HG03066 (cell line): ENCODE measurements around the gene A2M.
"Not testable (repeated sequence)": the region's sequence is repeated elsewhere in the genome, so short reads cannot be mapped to it uniquely, and the experiment has no call there.

Experiments used
- ATAC-seq: cut with Tn5 transposase; IDR thresholded peaks from one replicate; pipeline ENCODE4 v1.9.1; 2021; ENCODE audit warnings: low read depth; ENCODE audit not compliant: unreplicated experiment

The A2M gene

DNA sequence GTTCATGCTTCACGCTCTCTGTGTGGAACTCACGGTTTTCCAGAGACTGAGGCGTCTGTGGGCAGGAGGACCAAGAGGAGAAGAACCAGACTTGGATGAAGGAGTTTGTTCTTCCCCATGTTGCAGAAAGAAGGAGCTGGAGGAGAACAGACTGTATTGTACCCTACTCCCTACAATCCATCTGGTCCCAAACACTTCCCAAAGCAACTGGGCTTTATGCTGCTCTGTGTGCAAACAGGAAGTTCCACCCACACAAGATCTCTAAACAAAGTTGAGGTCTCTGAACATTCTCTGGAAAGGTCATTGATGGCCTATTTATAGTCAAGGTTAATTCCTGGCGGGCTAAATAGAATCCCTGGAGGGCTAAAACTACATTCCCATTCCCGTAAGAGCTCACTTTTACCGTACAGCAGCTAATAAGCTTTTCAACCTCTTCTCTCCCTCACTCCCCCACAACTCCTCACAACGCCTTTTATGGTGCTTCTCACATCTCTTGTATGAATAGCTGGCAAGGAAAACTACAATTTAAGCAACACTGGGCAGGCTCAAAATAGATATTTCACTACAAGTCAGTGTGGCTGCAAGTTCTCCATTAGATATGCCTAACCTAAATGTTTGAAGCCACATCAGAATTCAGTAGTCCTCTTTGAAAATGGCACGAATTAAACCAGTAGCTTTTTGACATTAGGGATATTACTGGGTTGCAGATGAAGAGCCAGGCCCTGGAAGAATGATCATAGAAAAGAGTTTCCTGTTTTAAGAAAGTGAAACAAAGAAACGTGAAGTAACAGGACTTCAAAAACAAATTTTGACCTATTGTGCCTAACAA lies at the start of gene A2M:
Gene A2M, minus strand, starts transcription at position 189 of the 829 bp plus-strand sequence. Its CDS starts 70 bp downstream, at position 119.
- no peak for ATAC-seq

DNA sequence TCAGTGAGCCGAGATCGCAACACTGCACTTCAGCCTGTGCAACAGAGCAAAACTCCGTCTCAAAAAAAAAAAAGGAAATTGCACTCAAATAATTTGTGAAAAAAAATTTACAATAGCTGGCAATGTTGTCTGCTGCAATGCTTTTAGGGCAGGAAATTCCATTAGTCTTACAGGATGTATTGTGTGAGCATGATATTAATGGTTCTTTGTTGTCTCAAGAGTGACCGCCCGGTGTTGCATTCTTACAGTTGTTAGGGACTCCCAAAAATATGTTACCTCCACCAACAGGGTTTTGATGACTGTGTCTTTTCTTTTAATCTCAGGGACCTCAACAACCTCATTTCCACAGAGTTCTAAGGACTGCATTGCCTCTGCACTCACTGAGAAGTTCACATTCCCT lies 47.7 kb upstream of the A2M start:
- no peak for ATAC-seq

DNA sequence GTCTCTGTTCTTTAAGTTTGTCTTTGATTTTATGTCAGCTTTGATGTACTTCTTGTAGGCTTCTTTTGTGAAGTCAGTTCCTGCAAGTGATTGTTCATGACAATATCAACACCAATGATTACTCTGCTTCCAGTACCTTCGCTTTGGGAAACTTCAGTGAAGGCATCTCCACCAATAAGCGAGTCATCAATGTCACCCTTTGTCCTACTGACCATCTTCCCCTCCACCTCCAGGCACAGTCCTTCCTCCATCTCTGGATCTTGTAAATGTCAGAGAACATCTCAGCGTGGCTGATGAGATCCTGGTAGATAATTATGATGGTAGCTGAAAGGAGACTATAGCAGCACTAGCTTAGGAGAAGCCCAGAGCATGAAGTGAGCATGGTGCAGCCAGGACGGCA lies 40.4 kb upstream of the A2M start:
- no peak for ATAC-seq

DNA sequence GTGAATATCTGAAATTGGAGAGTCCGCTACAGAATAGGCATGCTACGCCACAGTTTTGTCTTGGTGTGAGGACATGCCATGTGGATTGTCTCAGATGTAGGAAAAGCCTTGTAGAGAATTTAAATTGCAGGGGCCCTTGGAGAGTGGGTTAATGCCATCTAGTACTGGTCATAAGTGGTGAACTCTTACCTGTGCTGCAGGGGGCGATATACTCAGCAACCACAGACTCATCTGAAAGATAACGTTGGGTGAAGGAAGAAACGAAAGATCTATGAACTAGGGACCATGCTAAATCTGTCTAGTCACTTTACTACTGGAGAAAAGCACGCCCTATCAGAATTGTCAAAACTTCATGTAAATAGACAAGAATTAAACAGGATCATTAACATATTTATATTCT lies 33.7 kb upstream of the A2M start:
- no peak for ATAC-seq

DNA sequence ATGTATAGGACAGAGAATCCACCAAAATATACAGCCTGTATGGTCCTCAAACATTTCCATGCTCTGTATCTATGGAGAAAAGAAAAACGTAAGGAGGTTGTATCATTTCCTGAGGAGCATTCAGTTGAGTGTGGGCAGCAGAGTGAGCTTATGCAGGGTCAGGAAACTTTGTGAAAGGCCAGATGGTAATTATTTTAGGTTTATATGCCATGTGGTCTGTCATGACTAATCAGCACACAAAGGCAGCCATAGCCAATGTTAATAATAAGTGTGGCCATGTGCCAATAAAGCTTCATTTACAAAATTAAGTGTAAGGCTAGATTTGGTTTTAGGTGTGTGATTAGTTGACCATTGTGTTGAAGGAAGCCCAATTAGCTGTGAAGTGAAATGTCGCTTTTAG lies 33.2 kb upstream of the A2M start:
- ATAC-seq: no peak

DNA sequence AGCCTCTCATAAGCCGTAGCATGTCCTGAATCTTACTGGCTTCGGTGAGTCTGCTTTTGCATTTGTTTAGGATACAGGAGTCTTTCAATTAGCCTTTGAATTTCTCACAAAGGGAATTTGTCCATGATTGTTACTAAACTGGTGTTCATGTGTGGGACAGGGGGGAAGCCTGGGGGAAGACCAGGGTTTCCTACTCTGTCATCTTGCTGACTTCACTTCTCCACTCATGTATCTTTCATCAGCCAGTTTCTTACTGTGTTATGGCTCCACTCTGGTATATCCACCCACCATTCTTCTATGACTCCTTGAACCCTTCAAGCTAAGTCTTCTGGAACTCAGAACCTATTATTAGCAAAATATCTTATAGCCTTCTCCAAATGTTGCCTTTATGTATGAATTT lies 31.7 kb upstream of the A2M start:
- no peak for ATAC-seq

DNA sequence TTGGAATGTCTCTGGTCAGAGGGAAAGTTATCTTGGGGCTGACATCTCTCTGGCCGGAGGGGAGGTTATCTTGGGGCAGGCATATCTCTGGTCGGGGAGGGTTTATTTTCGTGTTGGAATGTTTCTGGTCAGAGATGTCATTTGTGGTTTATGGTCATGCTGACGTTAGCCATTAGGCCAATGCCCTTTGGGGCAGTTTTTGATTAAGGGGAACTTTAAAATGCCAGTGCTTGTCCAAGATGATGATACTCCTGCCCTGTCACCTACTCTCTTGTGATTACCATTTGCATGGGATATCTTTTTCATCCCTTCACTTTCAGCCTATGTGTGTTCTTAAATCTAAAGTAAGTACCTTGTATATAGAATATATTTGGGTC lies 29.0 kb upstream of the A2M start:
- ATAC-seq: no peak

DNA sequence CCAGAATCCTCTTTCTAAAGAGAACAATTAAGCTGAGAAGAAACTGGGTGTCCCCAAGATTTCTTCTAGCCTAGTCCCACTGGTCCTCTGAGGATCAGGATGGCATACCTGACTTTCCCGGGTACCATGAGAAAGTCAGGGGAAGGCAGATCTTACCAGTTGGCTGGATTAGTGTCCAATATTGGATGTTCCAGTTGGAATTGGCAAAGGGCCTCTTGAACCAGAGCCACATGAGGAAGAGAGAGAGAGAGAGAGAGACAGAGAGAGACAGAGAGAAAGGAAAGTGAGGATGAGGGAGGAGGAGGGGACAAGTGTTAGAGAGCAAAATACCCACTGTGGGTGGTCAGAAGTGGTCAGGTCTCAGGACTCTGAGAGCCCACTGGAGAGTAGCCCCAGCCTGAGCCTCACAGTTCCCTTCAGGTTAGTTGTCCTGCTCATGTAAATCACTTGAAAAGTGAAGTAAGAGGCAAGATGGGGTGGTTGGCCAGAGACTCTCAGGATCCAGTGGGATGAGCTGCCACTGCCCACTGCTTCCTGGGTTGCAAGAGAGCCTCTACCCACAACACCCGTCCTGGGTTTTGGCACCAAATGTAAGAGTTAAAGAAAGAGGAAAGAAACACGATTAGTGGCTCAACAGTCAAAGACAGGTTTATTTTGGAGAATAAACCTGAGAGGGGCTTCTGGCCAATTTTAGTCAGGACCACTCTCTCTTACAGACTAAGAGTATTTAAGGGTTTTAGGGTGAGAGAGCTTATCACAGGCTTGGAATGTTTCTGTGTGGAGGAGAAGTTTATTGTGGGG lies 28.4 kb upstream of the A2M start:
- ATAC-seq: no peak

GRCh38 chr12:9143137-9143536 lies 27.4 kb upstream of the A2M start:
- ATAC-seq: no peak

DNA sequence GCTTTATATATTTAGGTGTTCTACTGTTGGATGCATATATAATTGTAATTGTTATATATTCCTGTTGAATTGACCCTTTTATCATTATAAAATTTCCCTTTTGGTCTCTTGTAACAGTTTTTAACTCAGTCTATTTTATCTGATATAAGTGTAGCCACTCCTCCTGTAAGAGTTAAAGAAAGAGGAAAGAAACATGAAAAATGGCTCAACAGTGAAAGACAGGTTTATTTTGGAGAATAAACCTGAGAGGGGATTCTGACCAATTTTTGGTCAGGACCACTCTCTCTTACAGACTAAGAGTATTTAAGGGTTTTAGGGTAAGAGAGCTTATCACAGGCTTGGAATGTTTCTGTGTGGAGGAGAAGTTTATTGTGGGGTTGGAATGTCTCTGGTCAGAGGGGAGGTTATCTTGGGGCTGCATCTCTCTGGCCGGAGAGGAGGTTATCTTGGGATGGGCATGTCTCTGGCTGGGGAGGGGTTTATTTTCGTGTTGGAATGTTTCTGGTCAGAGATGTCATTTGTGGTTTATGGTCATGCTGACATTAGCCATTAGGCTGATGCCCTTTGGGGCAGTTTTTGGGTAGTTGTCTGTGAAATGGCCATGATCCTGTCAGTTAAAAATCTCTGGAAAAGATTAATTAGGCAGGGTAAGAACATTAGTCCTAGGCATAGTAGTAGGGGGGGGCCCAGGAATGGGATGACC lies 24.0 kb upstream of the A2M start:
- not testable (repeated sequence) for ATAC-seq

GRCh38 chr12:9135903-9136310 lies 20.2 kb upstream of the A2M start:
- no peak for ATAC-seq

DNA sequence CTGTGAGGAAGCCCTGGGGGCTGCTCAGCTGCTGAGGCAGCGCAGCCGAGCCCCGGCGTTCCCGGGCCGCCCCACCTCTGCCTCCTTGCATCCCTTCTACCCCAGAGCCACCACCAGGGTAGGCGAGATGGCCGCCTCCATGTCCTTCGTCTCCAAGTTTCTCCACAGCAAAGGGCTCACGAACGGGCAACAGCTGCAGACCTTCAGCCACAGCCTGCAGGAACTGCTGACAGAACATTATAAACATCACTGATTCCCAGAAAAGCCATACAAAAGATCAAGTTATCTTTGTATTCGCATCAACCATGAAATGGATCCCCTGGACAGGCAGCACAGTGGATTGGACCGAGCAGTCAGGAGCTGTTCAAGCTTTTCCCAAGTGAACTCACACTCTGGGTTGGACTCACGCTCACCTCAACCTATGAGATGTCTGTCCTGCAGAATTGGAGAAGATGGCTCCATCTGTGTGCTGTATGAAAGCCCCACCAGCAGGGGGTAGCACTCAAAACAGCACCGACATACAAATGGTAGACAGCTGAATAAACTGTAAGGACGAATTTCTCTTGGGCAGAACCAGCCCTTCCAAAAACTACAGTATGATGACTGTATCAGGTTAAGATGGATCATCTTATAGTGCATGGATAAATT lies 19.4 kb upstream of the A2M start:
- ATAC-seq: no peak

- ATAC-seq: no peak
These were observed 17.6 kb upstream of the A2M start for GRCh38 chr12:9133216-9133916.

- ATAC-seq: no peak
These were observed 16.4 kb upstream of the A2M start for GRCh38 chr12:9132008-9132535.

DNA sequence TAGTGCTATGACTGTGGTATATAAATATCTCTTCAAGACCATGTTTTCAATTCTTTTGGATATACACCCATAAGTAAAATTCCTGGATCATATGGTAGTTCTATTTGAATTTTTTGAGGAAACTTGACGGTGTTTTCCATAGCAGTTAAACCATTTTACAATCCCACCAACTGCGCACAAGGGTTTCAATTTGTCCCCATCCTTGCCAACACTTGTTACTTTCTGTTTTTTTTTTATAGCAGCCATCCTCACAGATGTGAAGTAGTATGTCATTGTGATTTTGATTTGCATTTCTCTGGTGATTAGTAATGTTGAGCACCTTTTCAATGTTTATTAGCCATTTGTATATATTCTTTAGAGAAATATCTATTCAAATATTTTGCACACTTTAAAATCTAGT lies 14.5 kb upstream of the A2M start:
- ATAC-seq: no peak

GRCh38 chr12:9127936-9128663 lies 12.4 kb upstream of the A2M start:
- no peak for ATAC-seq

DNA sequence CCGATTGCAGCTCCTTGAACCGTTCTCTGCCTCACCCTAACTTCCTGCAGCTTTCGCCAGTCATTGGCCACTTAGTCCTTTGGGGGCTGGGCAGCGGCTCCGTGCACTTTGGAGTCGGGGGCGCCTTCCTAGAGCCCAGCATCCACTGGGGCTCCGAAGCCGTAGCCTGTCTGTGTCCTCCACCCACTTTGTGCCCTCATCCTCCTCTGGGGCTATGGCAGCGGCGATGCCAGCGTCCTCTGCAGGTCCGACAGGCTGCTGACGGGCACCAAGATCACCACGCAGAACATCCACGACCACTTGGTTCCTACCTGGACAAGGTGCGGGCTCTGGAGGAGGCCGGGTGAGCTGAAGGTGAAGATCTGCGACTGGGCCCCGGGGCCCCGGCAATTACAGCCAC lies 11.8 kb upstream of the A2M start:
- no peak for ATAC-seq

GRCh38 chr12:9124383-9125031 lies 8.8 kb upstream of the A2M start:
- no peak for ATAC-seq
